Heart left ventricle (tissue), 16 donors: ENCODE measurements around the gene CDCA3. TPM values are rescaled to one million over a fixed set of nuclear protein-coding genes. Genes with fewer than 3 reads are reported as not detected.
A peak's percentile ranks its signal among the peaks of the same experiment; 100 is the strongest.
"Not testable (repeated sequence)": the region's sequence is repeated elsewhere in the genome, so short reads cannot be mapped to it uniquely, and the experiment has no call there.

Experiments
- ATAC-seq, 4 donors: fragments of 200-7000 bp; cut with Tn5 transposase; one replicate each; pipeline ENCODE4 v1.9.1; 2020 to 2022; ENCODE audit warnings: moderate library complexity in 4 of 4, mild to moderate bottlenecking in 3 of 4, moderate number of reproducible peaks in 1 of 4
- DNase-seq, 5 donors: peaks; one replicate each; pipeline ENCODE4 v3.0.0-alpha.2; 2020
- H3K27ac ChIP-seq, 12 donors: fragments of 200-600 bp; sonication (generic) in 4 of 12; one replicate each; pipeline versions ENCODE4 v1.5.0 to v1.8.0; 2016 to 2022; ENCODE audit warnings: mild to moderate bottlenecking in 2 of 12
- H3K27me3 ChIP-seq, 9 donors: fragments of 200-600 bp; sonication (generic) in 2 of 9; one replicate each; pipeline versions ENCODE4 v1.5.1 to v1.8.0; 2016 to 2022; ENCODE audit warnings: mild to moderate bottlenecking in 3 of 9
- H3K36me3 ChIP-seq, 9 donors: fragments of 200-600 bp; sonication (generic) in 2 of 9; one replicate each; pipeline versions ENCODE4 v1.5.0 to v1.8.0; 2018 to 2022; ENCODE audit warnings: mild to moderate bottlenecking in 2 of 9
- H3K4me1 ChIP-seq, 12 donors: fragments of 200-600 bp; sonication (generic) in 4 of 12; one replicate each; pipeline versions ENCODE4 v1.5.0 to v1.8.0; 2016 to 2022; ENCODE audit warnings: mild to moderate bottlenecking in 3 of 12
- H3K4me3 ChIP-seq, 12 donors: fragments of 200-600 bp; sonication (generic) in 4 of 12; one replicate each; pipeline versions ENCODE4 v1.5.0 to v1.8.0; 2017 to 2022; ENCODE audit warnings: mild to moderate bottlenecking in 9 of 12, moderate library complexity in 4 of 12
- H3K9me3 ChIP-seq, 12 donors: fragments of 200-600 bp; sonication (generic) in 4 of 12; one replicate each; pipeline versions ENCODE4 v1.5.0 to v1.8.0; 2016 to 2022; ENCODE audit warnings: mild to moderate bottlenecking in 1 of 12
- CTCF ChIP-seq, 12 donors: fragments of 200-600 bp; sonication (generic) in 4 of 12; IDR thresholded peaks; one replicate each; pipeline versions ENCODE4 v1.5.0 to v1.8.0; 2018 to 2022; ENCODE audit warnings: antibody characterized with exemption in 12 of 12, mild to moderate bottlenecking in 5 of 12
- POLR2A ChIP-seq, 2 donors: fragments of 450-650 bp; IDR thresholded peaks; one replicate each; pipeline ENCODE4 v1.6.1; 2017; ENCODE audit warnings: antibody characterized with exemption in 2 of 2, mild to moderate bottlenecking in 2 of 2, moderate library complexity in 2 of 2
- WGBS, 4 donors: extraction: QIAGEN DNeasy Blood & Tissue Kit in 2 of 4; methylation state at CpG; one replicate each; pipeline versions ENCODE4 v1.1.5 to v1.1.7; 2013 to 2018; 5-methylcytosine and 5-hydroxymethylcytosine counted together
- intact Hi-C, 10 donors: fragments of 100-400 bp; cut with DNase I; formaldehyde crosslinking; loops; one replicate each; pipeline versions ENCODE4 v1.11.1 to v1.14.2; 2022
- polyA plus RNA-seq, 2 donors: library from polyadenylated mRNA; stranded (reverse); fragments of 200-250 nt; gene quantifications; one replicate each; pipeline ENCODE4 v1.2.3, GENCODE V29; 2013
- total RNA-seq, 9 donors: library from RNA; depleted of rRNA in 2 of 9; stranded (reverse); fragments of >200 nt in 2 of 9; fragmentation: NEBNext Ultra II Directional in 3 of 9; extraction: Animal tissue kit (Norgen Biotek cat#: 25700) in 3 of 9; gene quantifications; one replicate each; pipeline versions ENCODE4 v1.1.0 to v1.2.4, GENCODE V29; 2016 to 2023
- donor health status: ischemic (EF 13 %, LVEDD 7.1; RV severe dilation, severe dysfunction).
- donor health status: healthy with polysubstance abuse.
- donor health status: DM: no; HTN: yes; CAD: no.
- donor health status: DM: no; HTN: no; CAD: no.
- donor health status: ischemic (EF 25% LVEDD 6.9; RV normal size, moderate dysfunction).
- donor health status: ischemic (EF 25% LVEDD 5.7; RV mildly dilated, moderate dysfunction).
- donor health status: healthy.
- donor health status: DM: yes; HTN: yes; CAD: no.
- donor health status: ischemic (EF 35%, LVEDD 5.7; RV mildly dilated, moderate dysfunction).
- donor health status: nonischemic (EF 11% LVEDD 7.7; RV severe dilation, severe dysfunction).
- donor health status: DM: yes; HTN: yes; CAD: no.
- donor health status: PGD.
- donor health status: ischemic (EF 29% LVEDD 5.4; RV normal size, mild dysfunction).
- donor health status: nonischemic (EF 23%, LVEDD 6.1; RV moderate dilation, normal function).

The CDCA3 gene
- total and polyA plus RNA-seq, 11 donors = 0.42 to 8.3 (median 0.93) TPM; not detected in 1

GRCh38 chr12:6872073-6873048 lies 21.3 kb upstream of the CDCA3 start:
- TF ChIP-seq CTCF (IDR thresholded peaks at IDR 0.05) = peak; percentile 91 to 100 (median 97)
- no peak for TF ChIP-seq POLR2A (IDR thresholded peaks at IDR 0.05)
- Histone ChIP-seq H3K4me3 (peak overlapping the region; percentile 49 to 93 (median 74)), H3K36me3 (peaks cover 0 to 41% (median 26%) of the 10 kb centered on the region in 9 donors), H3K9me3 (no peaks in the 10 kb centered on the region), H3K27me3 (no peaks in the 10 kb centered on the region), H3K4me1 (peaks cover 15 to 53% (median 40%) of the 10 kb centered on the region in 12 donors), H3K27ac (peak overlapping the region in 11 of 12 donors; percentile 78 to 91 (median 84))
- ATAC-seq = peak; percentile 48 to 82 (median 67)
- intact Hi-C loops = loop anchor here in 5 of 10 donors (1.0 to 10.0 kb wide), 7 partner anchors 18 to 95 kb away; partner anchors contain the start of gene ATN1 (in 1 of the 5)
- DNase-seq = peak; percentile 83 to 93 (median 88)
- 0 to 2% (median 1%) methylated on average over 11 to 40 of the region's 40 CpGs for WGBS, 4 donors

- Histone ChIP-seq H3K4me1 (peaks cover 15 to 60% (median 47%) of the 10 kb centered on the region in 12 donors), H3K9me3 (no peaks in the 10 kb centered on the region), H3K4me3 (peak overlapping the region in 10 of 12 donors; percentile 49 to 93 (median 77)), H3K27ac (peak overlapping the region in 8 of 12 donors; percentile 16 to 91 (median 84)), H3K27me3 (no peaks in the 10 kb centered on the region), H3K36me3 (peaks cover 0 to 39% (median 26%) of the 10 kb centered on the region in 9 donors)
- intact Hi-C loops = loop anchor here in 3 of 10 donors (5.0 to 10.0 kb wide), 4 partner anchors 56 to 96 kb away; partner anchors contain the start of gene ATN1 (in 1 of the 3)
- TF ChIP-seq POLR2A (IDR thresholded peaks at IDR 0.05) = no peak
- no peak for TF ChIP-seq CTCF (IDR thresholded peaks at IDR 0.05)
- 62 to 91% (median 77%) methylated on average over 11 to 12 of the region's 12 CpGs for WGBS, 4 donors
- ATAC-seq = no peak
- DNase-seq = peak in 1 of 5 donors; percentile 35
Observed at GRCh38 chr12:6871052-6871957, 20.2 kb upstream of the CDCA3 start.

- H3K27me3 ChIP-seq, H3K4me3 ChIP-seq, ATAC-seq, DNase-seq, H3K9me3 ChIP-seq: not testable (repeated sequence)
- intact Hi-C loops = loop anchor here in 3 of 10 donors (5.0 to 10.0 kb wide), 4 partner anchors 57 to 97 kb away; partner anchors contain the start of gene ATN1 (in 1 of the 3)
- peaks cover 15 to 60% (median 47%) of the 10 kb centered on the region in 12 donors for H3K4me1 ChIP-seq
- peak overlapping the region in 1 of 12 donors; percentile 96 for H3K27ac ChIP-seq
- WGBS, 4 donors = 45 to 67% (median 58%) methylated on average over 4 of the region's 4 CpGs
- H3K36me3 ChIP-seq = peaks cover 0 to 39% (median 32%) of the 10 kb centered on the region in 9 donors
Observed at GRCh38 chr12:6870304-6870703, 19.2 kb upstream of the CDCA3 start.
